AG09319 (cell line): ENCODE measurements around the gene OLFM2.

Source experiments
- DNase-seq: peaks from one replicate; pipeline ENCODE4 v3.0.0-alpha.2; 2010; ENCODE audit warnings: low read depth; ENCODE audit errors: extremely low read depth
- TF ChIP-seq, protein P1 (sequence below): IDR thresholded peaks from 2 replicates; pipeline ENCODE4 v1.5.1; 2011; ENCODE audit warnings: low read depth, mild to moderate bottlenecking, inconsistent platforms, low read length, moderate library complexity

Gene OLFM2

DNA sequence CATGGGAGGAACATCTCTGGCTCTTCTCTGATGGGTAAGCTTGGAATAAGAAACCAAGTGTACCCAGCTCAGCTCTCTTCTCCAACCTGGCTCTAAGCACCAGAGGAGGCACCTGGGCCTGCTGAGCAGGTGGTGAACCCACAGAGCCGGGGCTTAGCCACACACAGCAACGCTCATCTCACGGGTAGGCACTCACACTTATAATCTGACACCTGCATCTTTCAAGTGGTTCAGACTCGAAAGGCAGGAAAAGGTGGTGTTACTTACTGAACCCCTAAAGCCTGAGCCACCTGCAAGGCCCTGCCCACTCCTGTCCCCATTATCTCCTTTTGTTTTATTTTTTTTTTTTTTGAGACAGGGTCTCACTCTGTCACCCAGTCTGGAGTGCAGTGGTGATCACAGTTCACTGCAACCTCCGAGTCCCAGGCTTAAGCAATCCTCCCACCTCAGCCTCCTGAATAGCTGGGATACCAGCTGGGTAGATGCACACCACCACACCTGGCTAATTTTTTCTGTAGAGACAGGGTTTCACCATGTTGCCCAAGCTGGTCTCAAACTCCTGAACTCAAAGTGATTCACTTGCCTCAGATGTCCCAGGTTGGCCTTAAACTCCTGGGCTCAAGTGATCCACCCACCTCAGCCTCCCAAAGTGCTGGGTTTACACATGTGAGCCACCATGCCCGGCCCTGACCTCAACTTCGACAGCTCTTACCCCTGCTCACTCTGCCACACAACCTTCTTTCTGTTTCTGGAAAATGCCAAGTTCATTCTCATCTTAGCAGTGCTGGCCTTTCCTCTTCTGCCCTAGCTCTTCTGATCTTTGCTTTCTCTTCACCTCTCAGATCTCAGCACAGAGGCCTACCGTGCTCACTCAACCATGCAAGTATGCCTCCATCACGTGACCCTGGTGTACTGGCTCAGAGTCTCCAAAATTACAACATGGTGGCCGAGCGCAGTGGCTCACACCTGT, 127.2 kb downstream of the OLFM2 start:
- TF ChIP-seq, protein P1, sequence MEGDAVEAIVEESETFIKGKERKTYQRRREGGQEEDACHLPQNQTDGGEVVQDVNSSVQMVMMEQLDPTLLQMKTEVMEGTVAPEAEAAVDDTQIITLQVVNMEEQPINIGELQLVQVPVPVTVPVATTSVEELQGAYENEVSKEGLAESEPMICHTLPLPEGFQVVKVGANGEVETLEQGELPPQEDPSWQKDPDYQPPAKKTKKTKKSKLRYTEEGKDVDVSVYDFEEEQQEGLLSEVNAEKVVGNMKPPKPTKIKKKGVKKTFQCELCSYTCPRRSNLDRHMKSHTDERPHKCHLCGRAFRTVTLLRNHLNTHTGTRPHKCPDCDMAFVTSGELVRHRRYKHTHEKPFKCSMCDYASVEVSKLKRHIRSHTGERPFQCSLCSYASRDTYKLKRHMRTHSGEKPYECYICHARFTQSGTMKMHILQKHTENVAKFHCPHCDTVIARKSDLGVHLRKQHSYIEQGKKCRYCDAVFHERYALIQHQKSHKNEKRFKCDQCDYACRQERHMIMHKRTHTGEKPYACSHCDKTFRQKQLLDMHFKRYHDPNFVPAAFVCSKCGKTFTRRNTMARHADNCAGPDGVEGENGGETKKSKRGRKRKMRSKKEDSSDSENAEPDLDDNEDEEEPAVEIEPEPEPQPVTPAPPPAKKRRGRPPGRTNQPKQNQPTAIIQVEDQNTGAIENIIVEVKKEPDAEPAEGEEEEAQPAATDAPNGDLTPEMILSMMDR: no peak
- no peak for DNase-seq

DNA sequence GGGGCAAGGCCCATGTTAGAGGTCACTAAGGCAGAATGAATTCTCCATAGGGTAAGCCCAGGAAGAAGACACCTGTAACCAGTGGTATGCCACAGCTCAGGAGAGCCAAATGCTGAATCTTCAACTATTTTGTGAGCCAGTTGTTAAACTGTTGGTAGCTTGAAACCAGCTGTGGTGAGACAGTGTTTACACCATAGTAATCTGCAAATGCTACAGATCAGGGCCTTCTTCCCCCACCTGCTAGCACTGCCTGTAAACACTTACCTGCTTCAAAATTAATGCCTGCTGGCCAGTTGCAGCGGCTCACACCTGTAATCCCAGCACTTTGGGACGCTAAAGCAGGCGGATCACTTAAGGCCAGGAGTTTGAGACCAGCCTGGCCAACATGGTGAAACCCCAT, 129.5 kb downstream of the OLFM2 start:
- TF ChIP-seq, protein P1: no peak
- no peak for DNase-seq
